DMS114 treated with DMSO at 0.1 percent for 48 hours (cell line): Measurements from ENCODE around the gene FRMD8.
"Not testable (repeated sequence)": the region's sequence is repeated elsewhere in the genome, so short reads cannot be mapped to it uniquely, and the experiment has no call there.

Experiments
- DNase-seq: peaks from one replicate; lab custom pipeline; 2025; ENCODE audit not compliant: unreplicated experiment; lab: John Stamatoyannopoulos, UW

FRMD8 gene

DNA sequence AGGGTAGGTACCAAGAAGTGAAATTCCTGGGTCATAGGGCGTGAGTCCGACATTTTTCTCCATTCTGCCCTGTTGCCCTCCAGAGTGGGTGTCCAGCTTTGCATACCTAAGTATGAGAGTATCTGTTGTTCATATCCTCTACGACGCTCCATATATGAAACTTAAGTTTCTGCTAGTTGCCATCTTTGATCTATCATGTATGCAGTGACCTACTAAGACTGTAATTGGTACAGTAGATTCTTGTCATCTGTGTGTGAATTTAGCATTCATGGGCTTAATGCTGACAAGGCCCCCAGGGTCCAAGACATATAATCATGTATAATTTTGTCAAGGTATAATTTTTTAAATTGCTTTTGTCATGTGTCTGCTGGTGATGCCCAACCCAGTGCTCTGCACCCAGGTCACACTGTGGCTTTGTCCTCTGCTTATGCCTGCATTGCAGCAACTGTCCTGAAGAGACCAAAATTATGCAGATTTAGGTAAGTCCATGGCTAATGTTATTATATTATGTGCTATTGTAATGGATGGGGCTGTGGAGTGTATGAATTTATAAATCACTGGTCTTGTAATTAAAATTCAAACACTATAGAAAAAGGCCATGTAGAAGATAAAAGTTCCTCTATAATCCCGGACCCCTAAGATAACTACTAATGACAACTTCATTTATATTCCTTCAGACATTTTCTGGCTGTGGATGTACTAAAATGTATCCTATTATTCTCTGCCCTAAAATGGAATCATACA is 48.4 kb downstream of the FRMD8 start:
- no peak for DNase-seq

DNA sequence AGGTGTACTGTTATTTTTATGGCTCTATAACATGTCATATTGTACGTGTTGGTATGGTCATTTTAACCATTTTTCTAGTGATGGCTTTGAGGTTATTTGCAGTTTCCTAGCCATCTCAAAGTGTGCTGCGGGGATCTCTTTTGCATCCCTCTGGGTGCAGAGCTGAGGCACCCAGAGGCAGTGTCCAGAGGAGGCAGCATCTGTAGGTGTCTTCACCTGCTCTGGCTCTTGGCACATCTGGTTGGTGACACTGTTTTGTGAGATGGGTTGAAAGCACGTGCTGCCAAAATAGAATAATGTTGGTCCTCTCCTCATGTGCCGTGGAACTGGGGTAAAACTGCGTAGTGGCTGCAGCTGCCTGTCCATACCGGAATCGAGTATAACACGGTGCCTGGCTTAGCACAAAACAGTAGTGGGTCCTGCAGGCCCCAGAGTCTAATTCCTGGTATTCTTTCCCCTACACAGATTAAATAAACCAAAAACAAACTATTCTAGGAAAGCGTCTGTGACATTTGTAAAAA is 49.0 kb downstream of the FRMD8 start:
- no peak for DNase-seq

DNA sequence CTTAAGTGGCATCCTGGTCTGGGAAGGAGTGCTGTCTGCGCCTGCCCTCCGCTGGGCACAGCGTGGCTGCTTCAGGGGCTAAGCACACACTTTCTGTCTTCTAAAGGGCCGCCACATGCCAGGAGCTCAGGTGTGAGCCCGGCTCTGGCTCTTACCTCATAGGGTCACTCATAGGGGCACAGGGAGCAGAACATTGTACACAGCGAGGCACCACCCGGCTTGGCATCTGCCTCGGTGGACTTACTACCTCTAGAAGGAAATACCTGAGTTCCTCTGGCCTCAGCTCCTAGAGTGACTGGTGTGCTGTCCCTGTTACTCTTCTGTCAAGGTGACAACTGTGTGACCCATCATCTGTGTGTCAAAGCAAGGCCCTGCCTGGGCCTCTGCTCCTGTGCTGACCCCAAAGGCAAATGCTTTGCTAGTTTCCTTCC is 49.6 kb downstream of the FRMD8 start:
- DNase-seq = no peak

DNA sequence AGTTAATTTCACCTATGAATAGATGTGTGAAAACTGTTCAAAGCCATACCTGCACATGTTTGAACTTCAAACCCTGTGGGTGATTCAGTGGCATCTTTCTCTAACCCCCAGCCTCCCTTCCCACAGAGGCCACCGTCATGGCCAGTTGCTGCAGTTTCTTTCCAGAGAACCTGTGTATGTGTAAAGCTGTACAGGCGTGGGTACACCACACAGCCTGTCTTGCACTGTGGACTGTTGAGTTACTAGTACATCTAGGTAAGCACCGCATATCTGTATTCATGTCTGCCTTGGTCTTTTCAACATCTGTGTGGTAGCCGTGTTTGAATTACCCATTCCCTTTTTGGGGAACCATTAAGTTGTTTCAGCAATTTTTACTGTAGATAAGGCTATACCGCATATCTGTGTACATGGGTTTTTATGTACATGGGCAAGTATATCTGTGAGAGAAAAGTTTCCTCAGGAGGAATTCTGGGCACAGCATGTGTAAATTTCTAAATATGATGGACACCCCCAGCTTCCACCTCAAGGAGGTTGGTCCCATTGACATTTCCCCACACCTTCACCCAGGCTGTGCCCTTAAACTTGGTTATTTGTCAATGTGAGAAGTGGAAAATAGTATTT is 50.1 kb downstream of the FRMD8 start:
- no peak for DNase-seq

DNA sequence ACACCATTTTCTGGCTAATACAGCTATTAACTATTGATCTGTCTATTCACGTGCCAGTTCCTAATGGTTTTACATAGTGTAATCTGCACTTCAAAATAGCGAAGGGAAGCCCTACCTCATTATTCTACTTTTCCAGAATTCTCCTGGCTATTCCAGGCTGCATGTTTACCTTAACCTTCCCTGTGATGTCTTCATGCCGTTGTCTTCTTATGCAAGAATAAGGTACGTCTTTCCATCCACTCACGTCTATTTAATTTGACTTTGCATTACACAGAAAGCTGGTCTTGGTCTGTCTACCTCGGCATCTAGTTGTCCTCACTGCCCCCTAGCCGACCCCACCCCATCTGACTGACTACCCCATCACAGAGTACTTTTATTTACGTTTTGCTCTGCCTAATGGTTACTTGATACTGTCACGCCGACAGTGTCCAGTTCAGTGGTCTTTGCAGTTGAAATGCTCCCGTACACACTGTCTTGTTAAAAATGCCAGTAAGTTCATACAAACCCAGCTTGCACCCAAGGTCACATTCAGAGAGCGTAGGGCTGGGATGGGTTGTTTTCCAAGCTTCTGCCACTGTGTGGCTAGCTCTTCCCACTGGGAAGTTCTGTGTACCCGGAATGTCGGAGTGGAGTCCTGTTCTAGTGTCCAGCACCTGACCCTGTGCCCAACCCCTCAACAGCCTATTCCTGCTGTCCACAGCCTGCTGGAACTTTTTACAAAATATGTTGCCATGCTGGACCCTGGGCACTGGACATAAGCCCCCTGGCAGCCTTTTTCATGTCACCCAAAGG is 51.2 kb downstream of the FRMD8 start:
- no peak for DNase-seq

DNA sequence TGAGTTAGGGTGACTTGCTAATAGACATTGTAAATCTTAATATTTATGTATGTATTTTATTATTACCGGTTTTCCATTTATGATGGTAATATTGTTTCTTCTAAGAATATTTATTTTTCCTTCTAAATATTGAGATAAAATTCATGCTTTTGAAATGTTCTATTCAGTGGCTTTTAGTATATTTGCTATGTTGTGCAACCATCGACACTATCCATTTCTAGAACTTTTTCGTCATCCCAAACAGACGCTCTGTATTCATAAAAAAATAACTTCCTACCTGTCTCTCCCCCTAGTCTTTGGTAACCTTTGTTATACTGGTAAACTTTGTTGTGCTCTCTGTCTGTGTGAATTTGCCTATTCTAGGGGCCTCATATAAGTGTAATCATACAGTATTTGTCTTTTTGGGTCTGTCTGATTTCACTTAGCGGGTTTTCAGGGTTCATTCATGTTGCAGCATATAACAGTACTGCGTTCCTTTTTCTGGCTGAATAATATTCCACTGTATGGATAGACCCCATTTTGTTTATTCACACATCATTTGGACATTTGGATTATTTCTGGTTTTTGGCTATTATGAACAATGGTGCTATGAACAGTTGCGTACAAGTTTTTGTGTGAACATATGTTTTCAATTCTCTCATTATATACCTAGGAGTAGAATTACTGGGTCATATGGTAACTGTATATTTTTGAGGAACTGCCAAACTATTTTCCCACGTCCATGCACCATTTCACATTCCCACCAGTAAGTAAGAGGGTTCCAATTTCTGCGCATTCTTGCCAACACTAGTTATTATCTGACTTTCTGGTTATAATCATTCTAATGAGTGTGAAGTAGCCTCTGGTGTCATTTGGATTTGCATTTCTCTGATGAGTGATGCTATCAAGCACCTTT is 52.1 kb downstream of the FRMD8 start:
- DNase-seq = no peak

DNA sequence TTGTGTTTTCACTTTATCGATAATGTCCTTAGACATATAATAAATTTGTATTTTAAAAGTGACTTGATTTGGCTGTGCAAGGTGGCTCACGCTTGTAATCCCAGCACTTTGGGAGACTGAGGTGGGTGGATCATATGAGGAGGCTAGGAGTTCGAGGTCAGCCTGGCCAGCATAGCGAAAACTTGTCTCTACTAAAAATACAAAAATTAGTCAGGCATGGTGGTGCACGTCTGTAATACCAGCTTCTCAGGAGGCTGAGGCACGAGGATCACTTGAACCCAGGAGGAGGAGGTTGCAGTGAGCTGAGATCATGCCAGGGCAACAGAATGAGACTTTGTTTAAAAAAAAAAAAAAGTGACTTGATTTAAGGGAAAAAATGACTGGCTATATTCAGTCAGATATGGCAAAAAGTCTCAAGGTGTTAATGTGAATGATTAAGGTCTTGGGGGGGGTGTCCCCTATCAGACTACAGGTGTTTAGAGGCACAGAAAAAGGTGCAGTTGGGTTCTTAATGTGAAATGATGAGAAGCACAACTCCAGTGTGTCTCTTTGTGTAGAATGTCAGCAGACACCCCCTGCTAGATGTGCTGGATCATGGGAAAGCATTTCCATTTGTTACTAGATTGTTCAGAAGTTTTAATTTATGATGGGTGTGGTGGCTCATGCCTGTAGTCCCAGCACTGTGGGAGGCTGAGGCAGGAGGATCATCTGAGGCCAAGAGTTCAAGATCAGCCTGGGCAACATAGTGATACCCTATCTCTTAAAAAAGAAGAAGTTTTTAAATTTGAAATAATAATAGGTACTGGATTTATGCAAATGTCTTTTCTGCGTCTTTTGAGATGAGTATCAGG is 53.1 kb downstream of the FRMD8 start:
- DNase-seq = no peak

DNA sequence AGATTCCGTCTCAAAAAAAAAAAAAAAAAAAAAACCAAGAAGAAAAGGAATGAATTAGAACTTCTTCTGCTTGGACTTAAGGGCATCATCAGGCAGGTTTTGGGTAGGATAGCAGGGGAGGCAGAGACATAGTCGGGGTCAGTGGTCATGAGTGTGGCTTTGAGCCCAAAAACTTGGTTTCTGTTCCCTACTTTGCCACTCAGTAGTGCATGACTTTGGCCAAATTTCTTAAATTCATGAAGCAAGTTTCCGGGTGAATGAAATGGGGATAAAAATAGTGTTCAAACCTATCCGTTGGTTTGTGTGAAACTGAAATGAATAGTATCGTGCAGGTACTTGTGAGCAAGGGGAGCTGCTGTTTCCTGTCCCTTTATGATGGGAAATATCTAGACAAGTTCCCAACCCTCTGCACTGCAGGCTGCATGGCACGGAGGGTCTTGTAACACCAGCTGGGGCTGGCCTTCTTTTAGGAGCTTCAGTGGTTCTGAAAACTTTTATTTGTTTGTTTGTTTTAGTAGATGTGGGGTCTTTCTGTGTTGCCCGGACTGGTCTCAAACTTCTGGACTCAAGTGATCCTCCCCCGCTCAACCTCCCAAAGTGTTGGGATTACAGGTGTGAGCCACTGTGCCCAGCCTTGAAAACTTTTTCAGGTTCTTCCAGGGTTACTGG is 54.5 kb downstream of the FRMD8 start:
- no peak for DNase-seq

DNA sequence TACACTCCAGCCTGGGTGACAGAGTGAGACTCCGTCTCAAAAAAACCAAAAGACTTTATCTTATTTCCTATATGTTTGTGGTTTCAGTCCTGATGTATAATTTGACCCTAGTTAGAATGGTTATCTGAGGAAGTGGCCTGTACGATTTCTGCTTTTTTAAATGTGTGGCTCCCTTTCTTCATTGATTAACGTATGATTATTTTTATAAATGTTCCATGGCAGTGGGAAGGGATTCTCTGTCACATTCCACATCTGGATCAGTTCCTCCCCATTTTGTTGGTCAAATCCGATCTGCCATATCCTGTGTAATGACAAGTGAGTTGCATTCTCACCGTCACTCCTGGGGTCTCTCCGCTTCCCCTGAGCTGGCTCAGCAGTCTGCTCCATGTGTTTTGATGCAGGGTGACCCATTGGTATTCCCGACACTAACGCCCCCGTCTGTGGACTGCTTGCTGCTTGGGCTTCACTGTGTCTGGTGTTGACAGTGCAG is 56.5 kb downstream of the FRMD8 start:
- no peak for DNase-seq

DNA sequence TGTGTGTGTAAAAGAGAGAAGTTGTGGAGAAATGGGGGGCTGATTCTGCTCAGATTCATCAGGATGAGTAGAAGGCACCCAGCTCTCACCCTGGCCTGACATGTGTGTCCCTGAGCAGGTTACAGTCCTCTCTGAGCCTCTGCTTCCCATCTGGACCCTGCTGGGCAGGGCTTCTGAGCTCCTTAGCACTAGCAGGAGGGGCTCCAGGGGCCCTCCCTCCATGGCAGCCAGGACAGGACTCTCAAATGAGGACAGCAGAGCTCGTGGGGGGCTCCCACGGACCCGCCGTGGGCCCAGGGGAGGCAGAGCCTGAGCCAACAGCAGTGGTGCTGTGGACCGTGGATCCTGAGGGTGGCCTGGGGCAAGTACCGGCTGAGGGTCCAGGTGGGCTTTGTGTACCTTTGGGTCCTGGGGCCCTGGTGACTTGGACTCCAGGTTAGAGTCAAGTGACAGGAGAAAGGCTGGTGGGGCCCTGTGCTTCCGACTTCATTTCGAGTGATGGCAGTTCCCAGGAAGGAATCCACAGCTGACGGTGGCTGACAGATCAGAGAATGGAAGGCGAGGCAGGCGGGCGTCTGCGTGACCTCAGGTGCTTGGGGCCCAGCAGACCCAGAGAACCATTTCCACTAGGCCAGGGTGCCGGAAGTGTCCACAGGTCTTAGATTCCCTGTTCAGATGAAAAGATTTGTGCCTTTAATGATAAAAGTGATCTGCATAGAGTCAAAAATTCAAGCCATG is 58.0 kb downstream of the FRMD8 start:
- DNase-seq = no peak

DNA sequence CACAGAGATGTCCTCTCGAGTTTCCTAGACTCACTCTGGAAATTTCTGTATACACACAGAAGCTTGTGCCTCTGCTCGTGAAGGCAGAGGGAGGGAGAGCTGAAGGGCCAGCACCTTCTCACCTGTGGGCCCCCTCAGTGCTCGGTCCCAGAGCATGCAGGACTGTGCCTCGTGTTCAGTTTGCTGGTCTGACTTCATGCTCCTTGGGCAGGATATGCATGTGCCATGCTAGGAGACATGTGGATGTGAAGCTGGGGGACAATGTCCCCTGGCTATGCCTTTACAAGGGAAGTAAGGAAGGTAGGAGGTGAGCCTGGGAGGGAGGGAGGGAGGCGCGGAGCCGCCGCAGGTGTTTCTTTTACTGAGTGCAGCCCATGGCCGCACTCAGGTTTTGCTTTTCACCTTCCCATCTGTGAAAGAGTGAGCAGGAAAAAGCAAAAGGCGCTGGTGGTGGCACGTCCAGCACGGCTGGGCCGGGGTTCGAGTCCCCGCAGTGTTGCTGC is 58.7 kb downstream of the FRMD8 start:
- DNase-seq = no peak

DNA sequence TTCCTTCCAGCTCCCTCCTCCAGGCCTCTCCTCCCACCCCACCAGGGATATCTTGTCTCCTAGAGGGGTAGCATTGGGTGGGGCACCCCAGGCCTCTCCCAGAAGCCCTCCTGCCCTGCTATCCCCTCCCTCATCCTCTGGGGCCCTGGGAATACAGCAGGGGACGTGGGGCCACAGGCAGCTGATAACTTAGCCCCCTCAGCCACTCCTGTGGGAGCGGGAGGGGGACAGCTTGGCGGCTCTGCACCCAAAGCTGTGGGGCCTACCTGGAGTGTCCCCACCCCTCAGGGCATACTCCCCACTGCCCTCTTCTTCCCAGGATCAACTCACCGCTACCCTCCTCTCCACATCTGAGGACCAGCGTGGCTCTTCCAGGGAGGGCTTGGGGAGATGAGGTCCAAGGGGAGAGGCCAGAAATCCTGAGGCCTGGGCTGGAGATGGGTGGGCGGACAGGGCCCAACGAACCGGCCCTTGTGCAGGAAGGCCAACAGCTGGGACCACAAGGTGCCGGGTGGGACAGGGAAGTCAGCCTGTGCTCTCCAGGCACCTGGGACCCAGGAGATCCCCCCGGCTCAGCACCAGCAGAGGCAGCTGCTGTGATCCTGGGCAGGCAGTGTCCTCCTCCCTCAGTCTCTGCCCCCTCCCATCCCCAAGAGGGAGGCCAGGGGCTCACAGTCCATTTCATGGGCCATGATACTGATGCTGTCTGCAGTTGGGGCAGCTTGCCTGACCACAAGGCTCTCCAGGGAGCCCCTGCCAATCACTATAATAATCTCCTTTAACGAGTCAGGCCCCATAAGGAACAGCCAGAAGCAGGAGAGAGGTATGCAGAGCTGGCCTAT is 59.4 kb downstream of the FRMD8 start:
- no peak for DNase-seq

DNA sequence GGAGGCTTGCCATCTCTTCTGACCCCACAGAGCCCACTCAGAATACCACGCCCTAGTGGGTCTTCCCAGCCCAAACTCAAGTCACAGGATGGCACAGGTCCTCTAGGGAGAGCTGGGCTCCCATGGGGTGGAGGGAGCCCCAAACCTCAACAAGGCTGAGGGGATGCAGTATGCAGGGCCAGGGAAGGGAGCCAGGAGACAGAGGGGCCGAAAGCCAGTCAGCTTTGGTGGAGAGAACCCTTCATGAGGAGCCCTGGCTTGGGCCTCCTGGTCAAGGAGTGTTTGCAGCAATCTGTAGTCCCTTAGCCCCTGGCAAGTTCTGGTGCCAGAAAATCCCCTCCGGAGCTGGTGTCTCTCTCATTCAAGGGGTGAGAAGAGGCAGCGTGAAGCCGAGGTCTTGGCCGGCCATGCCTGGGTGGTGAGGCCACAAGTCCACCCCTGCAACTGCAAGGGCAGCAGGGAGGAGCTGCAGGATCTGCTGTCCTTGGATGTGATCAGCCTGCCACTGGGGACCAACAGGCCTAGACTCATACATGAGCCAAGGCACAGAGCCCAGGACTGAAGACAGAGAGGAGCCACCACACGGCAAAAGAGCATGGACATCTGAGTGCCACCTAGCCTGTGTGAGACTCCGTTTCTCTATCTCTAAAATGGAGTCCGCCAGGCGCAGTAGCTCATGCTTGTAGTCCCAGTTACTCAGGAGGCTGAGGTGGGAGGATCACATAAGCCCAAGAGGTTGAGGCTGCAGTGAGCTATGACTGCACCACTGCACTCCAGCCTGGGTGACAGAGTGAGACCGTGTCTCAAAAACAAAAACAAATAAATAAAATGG is 60.2 kb downstream of the FRMD8 start:
- no peak for DNase-seq

DNA sequence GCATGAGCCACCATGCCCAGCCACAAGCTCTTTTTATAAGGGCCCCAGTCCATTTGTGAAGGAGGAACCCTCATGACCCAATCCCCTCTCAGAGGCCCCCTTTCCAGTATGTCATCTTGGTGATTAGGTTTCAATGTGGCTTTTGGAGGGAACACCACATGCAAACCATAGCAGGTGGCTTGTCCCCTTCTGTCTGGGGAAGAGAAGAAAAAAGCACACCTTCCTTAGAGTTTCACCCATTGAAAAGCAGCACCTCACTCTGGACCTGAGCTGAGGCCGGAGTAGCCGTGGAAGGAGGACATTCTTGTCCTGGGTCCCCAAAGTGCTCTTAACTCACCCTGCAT is 61.6 kb downstream of the FRMD8 start:
- no peak for DNase-seq

DNA sequence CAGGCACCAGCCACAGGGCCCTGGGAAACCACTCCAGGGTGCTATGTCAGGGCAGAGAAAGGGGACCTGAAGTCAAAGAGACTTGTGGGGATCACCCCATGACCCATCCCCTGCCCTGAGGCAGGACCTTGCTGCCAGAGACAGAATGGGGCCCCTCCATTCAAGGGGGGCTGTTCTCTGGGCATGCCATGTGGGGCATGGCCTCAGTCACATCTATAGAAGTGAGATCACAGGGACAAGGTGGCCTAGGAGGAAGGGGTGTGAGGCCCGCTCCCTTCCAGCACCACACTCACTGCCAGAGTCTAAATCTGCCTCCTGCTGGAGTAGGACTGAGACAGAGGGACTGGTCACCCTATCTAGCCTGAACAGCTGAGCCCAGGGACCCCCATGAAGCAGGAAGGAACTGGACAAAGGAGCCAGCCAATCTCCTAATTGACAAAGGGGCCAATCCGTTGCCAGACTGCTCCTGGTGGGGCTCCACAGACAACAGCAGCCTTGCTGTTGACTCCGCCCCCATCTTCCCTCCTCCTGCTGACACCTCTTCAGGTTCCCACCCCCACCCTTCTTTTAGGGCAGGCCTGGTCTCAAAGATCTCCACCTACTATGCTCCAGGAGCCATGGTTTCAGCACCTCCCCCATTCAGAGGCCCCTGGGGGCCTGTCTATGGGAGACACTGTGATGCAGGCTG is 62.1 kb downstream of the FRMD8 start:
- no peak for DNase-seq

DNA sequence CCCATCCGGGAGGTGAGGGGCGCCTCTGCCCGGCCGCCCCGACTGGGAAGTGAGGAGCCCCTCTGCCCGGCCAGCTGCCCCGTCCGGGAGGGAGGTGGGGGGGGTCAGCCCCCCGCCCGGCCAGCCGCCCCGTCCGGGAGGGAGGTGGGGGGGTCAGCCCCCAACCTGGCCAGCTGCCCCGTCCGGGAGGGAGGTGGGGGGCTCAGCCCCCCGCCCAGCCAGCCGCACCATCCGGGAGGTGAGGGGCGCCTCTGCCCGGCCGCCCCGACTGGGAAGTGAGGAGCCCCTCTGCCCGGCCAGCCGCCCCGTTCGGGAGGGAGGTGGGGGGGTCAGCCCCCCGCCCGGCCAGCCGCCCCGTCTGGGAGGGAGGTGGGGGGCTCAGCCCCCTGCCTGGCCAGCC is 64.9 kb downstream of the FRMD8 start:
- DNase-seq = not testable (repeated sequence)
